ENCODE results near the gene CFAP74. TPM values are rescaled to one million over a fixed set of nuclear protein-coding genes. Genes with fewer than 3 reads are reported as not detected.

Gene CFAP74
- total and polyA plus RNA-seq, 2 of the 13 experiments (the other 11 are each of a cell fraction or from before 2014, with no cell fraction given): 0.27 to 0.62 TPM

DNA sequence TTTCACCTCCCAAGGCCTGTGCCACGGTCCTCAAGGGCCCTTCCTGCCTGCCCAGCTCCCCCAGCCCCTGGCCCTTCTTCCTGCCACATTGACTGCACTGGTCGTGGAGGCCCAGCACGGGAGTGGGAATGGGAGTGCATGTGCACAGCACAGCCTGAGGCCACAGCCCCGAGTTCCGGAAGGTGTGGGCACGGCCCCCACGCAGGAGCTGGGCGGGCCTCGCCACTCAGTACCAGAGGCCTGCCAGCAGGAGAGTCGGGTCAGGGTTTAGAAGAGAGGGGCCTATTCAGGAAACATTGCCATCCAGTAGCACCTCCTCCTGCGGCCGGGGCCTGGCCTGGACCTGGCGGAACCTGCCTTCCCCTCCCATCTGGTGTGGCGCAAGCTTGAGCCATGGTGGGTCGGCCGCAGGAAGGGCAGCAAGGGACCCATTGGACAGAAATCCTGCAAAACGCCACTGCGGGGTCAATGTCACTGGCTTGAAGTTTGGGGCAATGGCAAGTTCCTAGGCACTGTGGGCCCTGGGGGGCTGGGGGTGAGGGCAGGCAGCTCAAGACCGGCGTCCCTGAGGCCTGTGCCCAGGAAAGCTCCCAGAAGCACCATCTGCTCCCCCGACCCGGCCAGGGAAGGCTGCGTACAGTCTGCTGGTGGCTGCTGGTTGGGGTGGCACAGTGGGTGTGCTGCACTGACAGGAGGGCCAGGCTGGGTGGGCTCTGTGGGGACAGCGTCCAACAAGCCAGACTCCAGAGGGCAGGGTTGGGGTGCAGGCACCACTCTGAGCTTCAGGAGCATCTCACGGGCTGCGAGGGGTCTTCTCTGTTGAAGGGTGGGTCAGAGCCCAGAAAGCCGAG lies 82.8 kb downstream of the CFAP74 start (continued):
- TF ChIP-seq ZNF264 (CRISPR knock-in tag; IDR thresholded peaks at IDR 0.05): no peak
- no peak for TF ChIP-seq ZNF10 (CRISPR knock-in tag; IDR thresholded peaks at IDR 0.05; ENCODE audit: borderline replicate concordance, low read depth)
- TF ChIP-seq ZNF841 (CRISPR knock-in tag; IDR thresholded peaks at IDR 0.05; ENCODE audit: borderline replicate concordance): no peak; the same call in 1 of the 2 replicates
- no peak for TF ChIP-seq HOXD1 (CRISPR knock-in tag; IDR thresholded peaks at IDR 0.05)
- TF ChIP-seq RELA (CRISPR knock-in tag; IDR thresholded peaks at IDR 0.05): no peak
- no peak for TF ChIP-seq CHD2 (IDR thresholded peaks at IDR 0.05; ENCODE audit: low read depth, low read length)
- TF ChIP-seq RERE (CRISPR knock-in tag; IDR thresholded peaks at IDR 0.05; ENCODE audit: low read depth): 0 out of 2 replicates have a peak, but pooled peaks have one; percentile 34
- TF ChIP-seq SMC3 (IDR thresholded peaks at IDR 0.05; ENCODE audit: low read length): no peak
- TF ChIP-seq NFYC (CRISPR knock-in tag; IDR thresholded peaks at IDR 0.05): 0 out of 2 replicates have a peak, but pooled peaks have one; percentile 10
- TF ChIP-seq REL (CRISPR knock-in tag; conservative IDR thresholded peaks at IDR 0.05): 0 out of 2 replicates have a peak, but pooled peaks have one; percentile 35
- peak; percentile 15; the same call in 1 of the 2 replicates for TF ChIP-seq HINFP (CRISPR knock-in tag; IDR thresholded peaks at IDR 0.05; ENCODE audit: low read depth)
- no peak for TF ChIP-seq HMG20A (CRISPR knock-in tag; IDR thresholded peaks at IDR 0.05; ENCODE audit: borderline replicate concordance)
- no peak for TF ChIP-seq PCBP1 (IDR thresholded peaks at IDR 0.05; ENCODE audit: borderline replicate concordance, low read depth, low read length)
- TF ChIP-seq PBX3 (CRISPR knock-in tag; IDR thresholded peaks at IDR 0.05; ENCODE audit: borderline replicate concordance): no peak

Measured in HepG2 (cell line).